ENCODE data around the gene ZDHHC22. TPM values are rescaled to one million over a fixed set of nuclear protein-coding genes. Genes with fewer than 3 reads are reported as not detected.

Gene ZDHHC22
- total RNA-seq, 1 donor from 2014 or later = 0.16 TPM

DNA sequence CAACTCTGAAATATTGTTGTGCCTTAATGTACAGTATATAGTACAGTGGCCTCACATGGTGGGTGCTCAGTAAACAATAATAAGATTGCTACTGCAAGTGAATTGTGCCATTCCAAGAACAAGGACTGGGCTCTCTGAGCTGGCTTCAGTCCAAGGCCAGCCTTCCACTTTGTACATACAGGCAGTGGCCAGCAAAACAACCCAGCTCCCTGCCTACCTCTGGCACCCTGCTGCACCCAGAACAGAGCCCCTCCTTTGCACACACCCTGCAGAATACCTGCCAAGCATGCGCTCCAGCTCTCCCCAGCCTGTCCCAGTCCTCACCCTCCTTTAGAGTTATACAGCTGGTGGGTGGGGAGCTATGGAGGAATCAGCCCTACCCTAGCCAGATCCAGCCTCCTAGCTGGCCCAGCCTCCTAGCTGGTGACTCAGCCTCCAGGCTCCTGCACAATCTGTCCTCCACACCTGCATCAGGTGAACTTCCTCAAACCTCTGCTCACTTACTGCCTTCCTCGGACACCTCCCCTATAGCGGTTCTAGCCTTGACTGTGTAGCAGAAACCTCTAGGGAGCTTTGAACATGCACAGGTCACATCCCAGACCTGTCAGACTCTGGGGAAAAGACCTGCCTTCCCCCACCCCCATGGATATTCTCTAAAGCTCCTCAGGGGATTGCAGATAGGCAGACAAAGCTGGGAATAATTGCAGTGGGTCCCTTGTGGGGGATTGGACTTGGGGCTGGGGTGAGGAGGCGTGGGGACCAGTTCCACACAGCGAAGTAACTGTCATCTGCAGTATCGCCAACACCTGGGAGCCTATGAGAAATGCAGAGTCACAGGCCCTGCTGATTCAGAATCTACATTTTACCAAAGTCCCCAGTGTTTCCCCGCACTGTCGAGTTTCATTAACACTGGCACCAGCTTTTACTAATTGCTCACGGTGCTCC, 17.9 kb downstream of the ZDHHC22 start:
- Mint-ChIP-seq H3K4me3 (ENCODE audit: unreplicated experiment) (peak overlapping the region; percentile 72), H3K4me1 (ENCODE audit: unreplicated experiment) (peaks cover 7% of the 10 kb centered on the region), H3K9me3 (ENCODE audit: unreplicated experiment) (no peaks in the 10 kb centered on the region), H3K27me3 (ENCODE audit: unreplicated experiment) (peaks cover 38% of the 10 kb centered on the region), H3K27ac (ENCODE audit: unreplicated experiment) (no peak overlapping the region), H3K36me3 (ENCODE audit: unreplicated experiment) (peaks cover 3% of the 10 kb centered on the region)
- TF ChIP-seq, protein P1, sequence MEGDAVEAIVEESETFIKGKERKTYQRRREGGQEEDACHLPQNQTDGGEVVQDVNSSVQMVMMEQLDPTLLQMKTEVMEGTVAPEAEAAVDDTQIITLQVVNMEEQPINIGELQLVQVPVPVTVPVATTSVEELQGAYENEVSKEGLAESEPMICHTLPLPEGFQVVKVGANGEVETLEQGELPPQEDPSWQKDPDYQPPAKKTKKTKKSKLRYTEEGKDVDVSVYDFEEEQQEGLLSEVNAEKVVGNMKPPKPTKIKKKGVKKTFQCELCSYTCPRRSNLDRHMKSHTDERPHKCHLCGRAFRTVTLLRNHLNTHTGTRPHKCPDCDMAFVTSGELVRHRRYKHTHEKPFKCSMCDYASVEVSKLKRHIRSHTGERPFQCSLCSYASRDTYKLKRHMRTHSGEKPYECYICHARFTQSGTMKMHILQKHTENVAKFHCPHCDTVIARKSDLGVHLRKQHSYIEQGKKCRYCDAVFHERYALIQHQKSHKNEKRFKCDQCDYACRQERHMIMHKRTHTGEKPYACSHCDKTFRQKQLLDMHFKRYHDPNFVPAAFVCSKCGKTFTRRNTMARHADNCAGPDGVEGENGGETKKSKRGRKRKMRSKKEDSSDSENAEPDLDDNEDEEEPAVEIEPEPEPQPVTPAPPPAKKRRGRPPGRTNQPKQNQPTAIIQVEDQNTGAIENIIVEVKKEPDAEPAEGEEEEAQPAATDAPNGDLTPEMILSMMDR (IDR thresholded peaks at IDR 0.05) = no peak
- no peak for DNase-seq (ENCODE audit: extremely low spot score, unreplicated experiment)

DNA sequence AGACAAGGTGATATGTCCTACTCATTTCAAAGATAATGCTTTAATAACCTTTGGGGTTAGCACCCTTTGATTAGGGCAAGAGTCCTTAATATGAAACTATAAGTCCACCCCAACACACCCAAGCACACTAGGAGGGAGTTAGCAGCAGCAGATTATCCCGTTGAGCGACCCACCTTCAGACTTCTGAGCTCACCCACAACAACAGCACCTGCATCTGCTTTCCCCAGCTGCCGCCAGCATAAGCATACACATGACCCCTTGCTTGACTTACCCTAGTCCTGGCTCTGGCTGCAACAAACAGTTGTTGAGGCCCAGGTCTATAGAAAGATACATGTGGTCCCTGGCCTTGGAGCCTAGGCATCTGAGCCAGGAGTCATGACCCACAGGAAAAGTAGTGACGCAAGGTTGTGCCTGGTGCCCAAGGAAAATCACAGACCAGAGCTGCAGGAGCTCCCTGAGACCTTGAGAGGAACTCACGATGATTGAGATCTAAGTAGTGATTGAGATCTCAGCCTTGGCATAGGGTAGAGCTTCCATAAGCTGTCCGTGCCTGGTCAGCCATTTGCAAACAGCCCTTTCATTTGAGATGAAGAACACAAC, 19.0 kb downstream of the ZDHHC22 start:
- Mint-ChIP-seq H3K27ac (ENCODE audit: unreplicated experiment) (no peak overlapping the region), H3K4me1 (ENCODE audit: unreplicated experiment) (peaks cover 7% of the 10 kb centered on the region), H3K4me3 (ENCODE audit: unreplicated experiment) (no peak overlapping the region), H3K36me3 (ENCODE audit: unreplicated experiment) (peaks cover 3% of the 10 kb centered on the region), H3K27me3 (ENCODE audit: unreplicated experiment) (peaks cover 32% of the 10 kb centered on the region), H3K9me3 (ENCODE audit: unreplicated experiment) (no peaks in the 10 kb centered on the region)
- DNase-seq (ENCODE audit: extremely low spot score, unreplicated experiment) = no peak
- TF ChIP-seq, protein P1 (IDR thresholded peaks at IDR 0.05) = no peak

DNA sequence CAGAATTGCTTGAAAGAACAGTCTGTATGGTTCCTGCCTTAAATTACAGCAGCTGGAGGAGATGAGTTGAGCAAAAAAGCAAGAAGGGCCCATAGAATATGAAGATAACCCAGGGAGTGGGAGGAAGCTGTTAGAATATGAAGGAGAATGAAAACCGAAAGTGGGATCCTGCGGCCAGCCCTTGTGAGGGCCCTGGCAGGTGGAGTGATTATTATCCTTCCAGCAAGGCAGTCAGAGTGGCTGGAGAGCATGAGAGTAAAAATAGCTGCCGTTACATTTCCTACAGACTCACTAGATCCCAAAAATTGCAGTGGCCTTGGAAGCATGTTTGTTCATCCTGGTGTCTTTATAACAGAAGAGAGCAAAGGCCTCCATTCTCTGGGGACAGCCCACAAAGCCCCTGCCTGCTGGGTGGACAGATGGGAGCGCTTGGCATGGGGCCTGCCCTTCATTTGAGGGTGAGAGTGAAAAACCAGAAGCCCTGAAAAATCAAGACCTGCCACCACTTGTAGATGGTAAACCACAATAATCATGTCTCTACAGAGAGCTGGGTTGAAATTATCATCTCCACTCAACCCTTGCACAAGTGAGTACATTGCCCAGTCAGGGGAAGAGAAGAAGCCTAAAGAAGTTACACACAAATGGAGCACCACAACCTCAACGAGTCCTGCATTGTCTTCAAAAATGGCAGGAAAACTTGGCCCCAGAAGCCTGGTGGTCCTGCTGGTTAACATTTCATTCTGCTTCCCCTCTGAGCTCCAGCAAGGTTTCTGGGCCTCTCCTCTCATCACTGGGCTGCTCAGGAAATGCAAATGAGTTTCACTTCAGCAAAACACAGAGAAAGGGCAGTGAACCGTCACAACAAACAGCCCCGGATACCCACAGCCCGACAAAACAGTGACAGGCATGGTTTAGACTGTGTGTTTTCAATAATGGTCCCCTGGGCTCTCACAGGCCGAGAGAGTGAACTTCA, 20.5 kb downstream of the ZDHHC22 start:
- Mint-ChIP-seq H3K4me3 (ENCODE audit: unreplicated experiment) (no peak overlapping the region), H3K27me3 (ENCODE audit: unreplicated experiment) (peaks cover 17% of the 10 kb centered on the region), H3K36me3 (ENCODE audit: unreplicated experiment) (peaks cover 9% of the 10 kb centered on the region), H3K9me3 (ENCODE audit: unreplicated experiment) (no peaks in the 10 kb centered on the region), H3K27ac (ENCODE audit: unreplicated experiment) (no peak overlapping the region), H3K4me1 (ENCODE audit: unreplicated experiment) (peaks cover 7% of the 10 kb centered on the region)
- TF ChIP-seq, protein P1 (IDR thresholded peaks at IDR 0.05) = no peak
- no peak for DNase-seq (ENCODE audit: extremely low spot score, unreplicated experiment)

DNA sequence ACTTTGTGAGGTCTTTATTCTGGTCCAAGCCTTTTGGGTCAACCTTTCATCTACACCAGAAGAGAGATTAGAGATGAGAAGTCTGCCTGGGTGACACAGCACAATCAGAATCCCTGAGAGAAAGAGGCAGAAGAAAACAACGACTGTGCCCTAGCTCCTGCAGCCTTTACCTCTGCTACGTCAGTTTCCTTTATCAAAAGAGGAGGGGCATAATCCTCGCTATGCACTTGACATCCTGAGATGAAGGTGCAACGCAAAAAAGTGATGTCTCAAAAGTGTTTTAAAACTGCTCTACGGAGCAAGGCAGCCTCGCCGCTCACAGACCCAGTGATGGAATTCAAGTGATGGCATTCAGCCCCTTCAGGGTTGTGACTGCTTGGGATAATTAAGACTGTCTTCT, 21.7 kb downstream of the ZDHHC22 start:
- H3K4me1 Mint-ChIP-seq (ENCODE audit: unreplicated experiment) = peaks cover 2% of the 10 kb centered on the region
- no peak overlapping the region for H3K27ac Mint-ChIP-seq (ENCODE audit: unreplicated experiment)
- peaks cover 8% of the 10 kb centered on the region for H3K27me3 Mint-ChIP-seq (ENCODE audit: unreplicated experiment)
- no peak for DNase-seq (ENCODE audit: extremely low spot score, unreplicated experiment)
- H3K4me3 Mint-ChIP-seq (ENCODE audit: unreplicated experiment) = no peak overlapping the region
- TF ChIP-seq, protein P1 (IDR thresholded peaks at IDR 0.05) = no peak
- no peaks in the 10 kb centered on the region for H3K9me3 Mint-ChIP-seq (ENCODE audit: unreplicated experiment)
- H3K36me3 Mint-ChIP-seq (ENCODE audit: unreplicated experiment) = peaks cover 14% of the 10 kb centered on the region

All from osteocyte (in vitro differentiated cells).